HepG2 (cell line): ENCODE data around the gene ENO2. TPM values are rescaled to one million over a fixed set of nuclear protein-coding genes. Genes with fewer than 3 reads are reported as not detected.

Experiments
- ATAC-seq: fragments of 200-7000 bp; cut with Tn5 transposase; 3 replicates; pipeline ENCODE4 v1.9.1; 2020; ENCODE audit warnings: mild to moderate bottlenecking, moderate library complexity
- BruUV-seq: library from RNA; stranded (reverse); fragments of 400-500 nt; replicated peaks from 2 replicates; lab custom pipeline; 2021; lab: Mats Ljungman, UMichigan
- CTCF ChIA-PET: fragments of 300-600 bp; formaldehyde crosslinking; extraction: SDS; loops from one replicate; lab custom pipeline; 2021; ENCODE audit warnings: low total read pairs, inconsistent platforms, low intra/inter-chr PET ratio; lab: Yijun Ruan, JAX
- POLR2A ChIA-PET: fragments of 350-600 bp; sonication (Branson Sonifier 250); formaldehyde crosslinking; loops from one replicate; lab custom pipeline; 2020; ENCODE audit warnings: antibody characterized with exemption, inconsistent platforms; lab: Yijun Ruan, JAX
- DNase-seq: peaks from one replicate; pipeline ENCODE4 v3.0.0-alpha.2; 2015; ENCODE audit warnings: low spot score
- FAIRE-seq: peaks from 3 replicates; lab custom pipeline; 2011; peaks lifted over from hg19 to GRCh38; lab: Jason Lieb, UNC
- H2AFZ ChIP-seq: one replicate; pipeline ENCODE4 v1.6.1; 2011; ENCODE audit warnings: low read length, inconsistent platforms
- H3K27ac ChIP-seq: fragments of 300-600 bp; 3 replicates; pipeline ENCODE4 v1.8.0; 2011; ENCODE audit warnings: mixed run types, mild to moderate bottlenecking, mixed read lengths, low read length, inconsistent platforms; ENCODE audit not compliant: insufficient read depth; ENCODE audit errors: extremely low read length
- H3K27me3 ChIP-seq, 2 experiments: fragments of 200-600 bp in 1 of 2; 2 replicates in 1 of 2; 3 replicates in 1 of 2; pipeline versions ENCODE4 v1.6.0 to v1.8.0; 2011; ENCODE audit warnings: low read length in 2 of 2, mild to moderate bottlenecking in 2 of 2, moderate library complexity in 2 of 2, inconsistent platforms in 1 of 2; ENCODE audit not compliant: insufficient read depth in 2 of 2, control insufficient read depth in 1 of 2
- H3K36me3 ChIP-seq, 2 experiments: fragments of 200-600 bp in 1 of 2; replicated peaks in 1 of 2; 2 replicates in 1 of 2; 3 replicates in 1 of 2; pipeline versions ENCODE4 v1.5.1 to v1.8.0; 2011; ENCODE audit warnings: low read length in 2 of 2, inconsistent platforms in 1 of 2; ENCODE audit not compliant: insufficient read depth in 2 of 2, control insufficient read depth in 1 of 2
- H3K4me1 ChIP-seq: 2 replicates; pipeline ENCODE4 v1.5.1; 2012; ENCODE audit warnings: low read length, inconsistent platforms; ENCODE audit not compliant: insufficient read depth
- H3K4me2 ChIP-seq: 2 replicates; pipeline ENCODE4 v1.6.0; 2011; ENCODE audit warnings: low read depth, low read length, inconsistent platforms
- H3K4me3 ChIP-seq, 3 experiments: fragments of 200-600 bp in 1 of 3; sonication (generic), shearing (Covaris generic) in 1 of 3; replicated peaks in 1 of 3; 2 replicates each; pipeline ENCODE4 v1.5.1; 2011 to 2016; ENCODE audit warnings: low read length in 3 of 3, inconsistent platforms in 2 of 3, low read depth in 2 of 3, mild to moderate bottlenecking in 2 of 3, control low read depth in 1 of 3, mixed read lengths in 1 of 3; ENCODE audit not compliant: insufficient read depth in 1 of 3
- H3K79me2 ChIP-seq: one replicate; pipeline ENCODE4 v1.6.1; 2011; ENCODE audit warnings: low read length, inconsistent platforms; ENCODE audit not compliant: insufficient read depth
- H3K9ac ChIP-seq: 2 replicates; pipeline ENCODE4 v1.6.0; 2011; ENCODE audit warnings: mild to moderate bottlenecking, low read depth, low read length, inconsistent platforms; ENCODE audit not compliant: insufficient read depth
- H3K9me3 ChIP-seq: 2 replicates; pipeline ENCODE4 v1.5.1; 2012; ENCODE audit warnings: mild to moderate bottlenecking, low read length
- H4K20me1 ChIP-seq: 2 replicates; pipeline ENCODE4 v1.6.0; 2011; ENCODE audit warnings: inconsistent platforms, mild to moderate bottlenecking, low read length, moderate library complexity; ENCODE audit not compliant: insufficient read depth
- BCL3 ChIP-seq: sonication (generic); formaldehyde crosslinking; IDR thresholded peaks from 2 replicates; pipeline ENCODE4 v1.5.1; 2020; ENCODE audit warnings: mild to moderate bottlenecking, missing genetic modification reagents, moderate library complexity
- BRCA1 ChIP-seq: sonication (generic); formaldehyde crosslinking; IDR thresholded peaks from 2 replicates; pipeline ENCODE4 v1.4.0; 2020; ENCODE audit warnings: missing genetic modification reagents
- GABPB1 ChIP-seq: IDR thresholded peaks from 2 replicates; pipeline ENCODE4 v1.6.1; 2016; ENCODE audit warnings: mild to moderate bottlenecking, missing genetic modification reagents, moderate library complexity, missing compliant biosample characterization
- GTF3A ChIP-seq: sonication (generic); formaldehyde crosslinking; conservative IDR thresholded peaks from 2 replicates; pipeline ENCODE4 v1.4.0; 2020; ENCODE audit warnings: mild to moderate bottlenecking, missing genetic modification reagents
- HINFP ChIP-seq: sonication (generic); formaldehyde crosslinking; IDR thresholded peaks from 2 replicates; pipeline ENCODE4 v1.4.0; 2020; ENCODE audit warnings: low read depth, mild to moderate bottlenecking, missing genetic modification reagents
- HNRNPL ChIP-seq: fragments of 200-400 bp; formaldehyde crosslinking; IDR thresholded peaks from 2 replicates; pipeline ENCODE4 v1.6.1; 2017; ENCODE audit warnings: mild to moderate bottlenecking, low read depth, low read length
- JUNB ChIP-seq: sonication (generic); formaldehyde crosslinking; IDR thresholded peaks from 2 replicates; pipeline ENCODE4 v1.8.0; 2022; ENCODE audit warnings: missing genetic modification reagents, mild to moderate bottlenecking, borderline replicate concordance
- JUND ChIP-seq: sonication (generic); formaldehyde crosslinking; IDR thresholded peaks from 2 replicates; pipeline ENCODE4 v1.8.0; 2022; ENCODE audit warnings: mild to moderate bottlenecking, missing genetic modification reagents
- KLF16 ChIP-seq, 2 experiments: sonication (generic) in 1 of 2; formaldehyde crosslinking in 1 of 2; IDR thresholded peaks; 2 replicates each; pipeline versions ENCODE4 v1.6.1 to v1.8.0; 2016 to 2023; ENCODE audit warnings: missing genetic modification reagents in 2 of 2, missing compliant biosample characterization in 1 of 2
- MAX ChIP-seq: IDR thresholded peaks from 2 replicates; pipeline ENCODE4 v1.6.1; 2012; ENCODE audit warnings: inconsistent platforms
- POLR2A ChIP-seq, 2 experiments: IDR thresholded peaks; 2 replicates each; pipeline ENCODE4 v1.6.1; 2011; ENCODE audit warnings: low read depth in 2 of 2, low read length in 2 of 2, mild to moderate bottlenecking in 1 of 2, moderate library complexity in 1 of 2; ENCODE audit not compliant: insufficient read depth in 1 of 2
- SIN3B ChIP-seq: fragments of 150-350 bp; IDR thresholded peaks from 2 replicates; pipeline ENCODE4 v1.6.1; 2014; ENCODE audit warnings: low read length
- TRIM22 ChIP-seq: fragments of 450-650 bp; IDR thresholded peaks from 2 replicates; pipeline ENCODE4 v1.6.1; 2017
- ZNF33A ChIP-seq: sonication (generic); formaldehyde crosslinking; IDR thresholded peaks from 2 replicates; pipeline ENCODE4 v1.5.1; 2020; ENCODE audit warnings: missing genetic modification reagents, mild to moderate bottlenecking, moderate library complexity, borderline replicate concordance
- ZNF703 ChIP-seq: sonication (generic); formaldehyde crosslinking; IDR thresholded peaks from 2 replicates; pipeline ENCODE4 v1.5.1; 2020; ENCODE audit warnings: missing genetic modification reagents, mild to moderate bottlenecking, moderate library complexity, borderline replicate concordance
- ZNF709 ChIP-seq: sonication (generic); formaldehyde crosslinking; IDR thresholded peaks from 2 replicates; pipeline ENCODE4 v1.5.0; 2020; ENCODE audit warnings: mild to moderate bottlenecking, missing genetic modification reagents
- ZSCAN30 ChIP-seq: sonication (generic); formaldehyde crosslinking; IDR thresholded peaks from 2 replicates; pipeline ENCODE4 v1.5.0; 2020; ENCODE audit warnings: mild to moderate bottlenecking, missing genetic modification reagents
- WGBS: methylation state at CpG from one replicate; pipeline ENCODE4 v1.1.6; 2017; ENCODE audit warnings: low lambda C conversion rate; 5-methylcytosine and 5-hydroxymethylcytosine counted together
- in situ Hi-C: cut with HindIII; loops from 2 replicates; pipeline ENCODE4 v1.10.0; 2017; ENCODE audit warnings: low pct_unique_long_range_greater_than_20kb; ENCODE audit not compliant: extremely low pct_ligation_motif_present
- intact Hi-C: fragments of 100-400 bp; cut with micrococcal nuclease; formaldehyde crosslinking; loops from one replicate; pipeline ENCODE4 v1.10.0; 2022; ENCODE audit not compliant: unreplicated experiment
- polyA plus RNA-seq, 8 experiments: library from polyadenylated mRNA; depleted of rRNA in 3 of 8; stranded (reverse) in 7 of 8; unstranded in 1 of 8; fragments of >200 nt; fragmentation: Illumina TruSeq in 4 of 8; extraction: Trizol in 4 of 8; gene quantifications; 2 replicates each; pipeline versions ENCODE4 v1.2.1 to v1.2.3, GENCODE V29; 2011 to 2016; ENCODE audit warnings: low read depth in 4 of 8, missing spikeins in 1 of 8, mixed read lengths in 1 of 8; ENCODE audit not compliant: insufficient read depth in 1 of 8
- total RNA-seq, 5 experiments: library from RNA; depleted of rRNA; stranded (reverse); fragments of >200 nt; fragmentation: Illumina TruSeq; extraction: Trizol; gene quantifications; 2 replicates each; pipeline ENCODE4 v1.2.3, GENCODE V29; 2016; ENCODE audit warnings: low read depth in 1 of 5

ENO2 gene
- total and polyA plus RNA-seq, 2 of the 13 experiments (the other 11 are each of a cell fraction or from before 2014, with no cell fraction given), result 19.3 to 136 TPM

- no peaks in the 10 kb centered on the region for H3K9me3 ChIP-seq
- H3K9ac ChIP-seq, result no peak overlapping the region
- H3K27ac ChIP-seq, result no peak overlapping the region
- in situ Hi-C loops, result no loop called here
- H3K4me2 ChIP-seq, result no peak overlapping the region
- no peaks in the 10 kb centered on the region for H4K20me1 ChIP-seq
- ChIA-PET CTCF (no interaction called here), POLR2A (interaction anchor here (1.3 kb wide), 1 partner anchor 199 kb away, joined by 3 read pairs; no protein-coding TSS in a partner anchor)
- no peak overlapping the region for H3K4me3 ChIP-seq
- TF ChIP-seq POLR2A (IDR thresholded peaks at IDR 0.05; ENCODE audit: insufficient read depth in 1 of 2, low read depth in 2 of 2, low read length in 2 of 2) (no peak), BCL3 (no peak), ZSCAN30 (no peak), TRIM22 (no peak), GABPB1 (no peak), JUND (CRISPR knock-in tag) (no peak), HINFP (CRISPR knock-in tag) (no peak), SIN3B (no peak), ZNF709 (CRISPR knock-in tag) (no peak), JUNB (CRISPR knock-in tag) (no peak), BRCA1 (no peak), MAX (no peak), GTF3A (CRISPR knock-in tag) (no peak), KLF16 (CRISPR knock-in tag; IDR thresholded peaks at IDR 0.05) (no peak), HNRNPL (no peak), ZNF33A (CRISPR knock-in tag) (no peak), ZNF703 (no peak)
- intact Hi-C loops, result no loop called here
- 74% methylated on average over 4 of the region's 4 CpGs for WGBS
- ATAC-seq (no peak), DNase-seq (no peak), FAIRE-seq (no peak)
- H3K36me3 ChIP-seq, result no peaks in the 10 kb centered on the region
- no TSS peak for BruUV-seq
- no peaks in the 10 kb centered on the region for H3K27me3 ChIP-seq
- H3K79me2 ChIP-seq, result peaks cover 2% of the 10 kb centered on the region
- H2AFZ ChIP-seq, result no peak overlapping the region
- peaks cover 40% of the 10 kb centered on the region for H3K4me1 ChIP-seq
Measured at GRCh38 chr12:6909421-6910145, 4.8 kb upstream of the ENO2 start.
